HL-60 (cell line): ENCODE results near the gene CAPN8.

Source experiments
- DNase-seq, 2 experiments: peaks; one replicate each; pipeline ENCODE4 v3.0.0-alpha.2; 2010 to 2020; ENCODE audit warnings: low read depth in 1 of 2, low spot score in 1 of 2
- H3K27ac ChIP-seq: fragments of 250-450 bp; sonication (Bioruptor Pico); replicated peaks from 2 replicates; pipeline ENCODE4 v1.5.1; 2020; ENCODE audit warnings: mild to moderate bottlenecking, moderate library complexity
- H3K27me3 ChIP-seq: fragments of 250-450 bp; sonication (Bioruptor Pico); 2 replicates; pipeline ENCODE4 v1.5.1; 2021; ENCODE audit warnings: mild to moderate bottlenecking, moderate library complexity; ENCODE audit not compliant: insufficient read depth, poor library complexity, severe bottlenecking
- H3K4me3 ChIP-seq: replicated peaks from 2 replicates; pipeline ENCODE4 v1.5.1; 2011; ENCODE audit warnings: mild to moderate bottlenecking, control low read depth, low read length; ENCODE audit not compliant: insufficient read depth
- GABPA ChIP-seq: IDR thresholded peaks from 2 replicates; pipeline ENCODE4 v1.6.1; 2012; ENCODE audit warnings: low read depth
- POLR2AphosphoS5 ChIP-seq: IDR thresholded peaks from 2 replicates; pipeline ENCODE4 v1.6.1; 2012; ENCODE audit warnings: low read depth
- SPI1 ChIP-seq: IDR thresholded peaks from 2 replicates; pipeline ENCODE4 v1.6.1; 2012; ENCODE audit warnings: low read depth, mild to moderate bottlenecking, borderline replicate concordance
- TF ChIP-seq, protein P1 (sequence below): IDR thresholded peaks from 2 replicates; pipeline ENCODE4 v1.6.1; 2012; ENCODE audit warnings: low read depth; ENCODE audit not compliant: insufficient replicate concordance
- TF ChIP-seq, protein P2 (sequence below): IDR thresholded peaks from one replicate; pipeline ENCODE4 v1.5.1; 2011; ENCODE audit warnings: low read length, control low read depth, inconsistent platforms; ENCODE audit not compliant: insufficient read depth

CAPN8 gene

DNA sequence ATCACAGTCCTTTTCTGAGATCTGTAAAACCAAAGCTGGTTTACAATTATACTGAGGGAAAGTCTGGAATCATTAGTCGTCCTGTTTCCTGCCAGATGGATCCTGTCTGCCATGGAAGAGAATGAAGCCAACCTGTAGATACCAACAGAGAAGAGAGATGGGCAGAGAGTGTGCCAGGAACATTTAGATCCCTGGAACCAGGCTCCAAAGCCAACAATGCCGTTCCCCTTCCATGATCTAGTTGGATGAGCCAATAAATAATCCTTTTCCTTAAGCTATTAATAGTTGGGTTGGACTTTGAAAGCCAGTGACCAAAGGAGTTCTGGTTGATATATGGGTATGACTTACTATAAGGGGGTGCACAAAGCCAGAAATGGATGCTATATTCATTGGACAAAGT lies 15.0 kb downstream of the CAPN8 start:
- H3K27me3 ChIP-seq, result peaks cover 2% of the 10 kb centered on the region
- H3K4me3 ChIP-seq, result no peak overlapping the region
- TF ChIP-seq GABPA, result no peak
- no peak for DNase-seq
- H3K27ac ChIP-seq, result no peak overlapping the region

DNA sequence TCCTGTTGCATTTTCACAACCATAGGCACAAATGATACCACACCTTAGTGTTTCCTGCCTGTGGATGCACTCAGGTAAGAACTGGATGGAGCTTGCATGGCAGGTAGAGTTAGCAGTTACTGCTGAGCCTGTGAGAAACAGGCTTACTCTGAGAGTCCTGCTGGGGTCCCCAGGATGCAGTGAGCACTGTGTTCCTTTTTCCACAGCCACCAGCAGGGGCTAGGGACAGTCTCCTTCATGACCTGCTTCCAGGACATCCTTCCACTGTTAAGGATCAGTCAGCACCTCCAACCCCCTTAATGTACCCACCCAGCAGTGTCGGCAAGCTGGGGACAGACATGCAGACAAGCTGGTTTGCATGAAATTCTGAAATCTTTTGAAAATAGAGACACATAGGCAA lies 16.3 kb downstream of the CAPN8 start:
- peaks cover 2% of the 10 kb centered on the region for H3K27me3 ChIP-seq
- TF ChIP-seq GABPA (no peak), SPI1 (no peak), POLR2AphosphoS5 (no peak)
- TF ChIP-seq, protein P1, sequence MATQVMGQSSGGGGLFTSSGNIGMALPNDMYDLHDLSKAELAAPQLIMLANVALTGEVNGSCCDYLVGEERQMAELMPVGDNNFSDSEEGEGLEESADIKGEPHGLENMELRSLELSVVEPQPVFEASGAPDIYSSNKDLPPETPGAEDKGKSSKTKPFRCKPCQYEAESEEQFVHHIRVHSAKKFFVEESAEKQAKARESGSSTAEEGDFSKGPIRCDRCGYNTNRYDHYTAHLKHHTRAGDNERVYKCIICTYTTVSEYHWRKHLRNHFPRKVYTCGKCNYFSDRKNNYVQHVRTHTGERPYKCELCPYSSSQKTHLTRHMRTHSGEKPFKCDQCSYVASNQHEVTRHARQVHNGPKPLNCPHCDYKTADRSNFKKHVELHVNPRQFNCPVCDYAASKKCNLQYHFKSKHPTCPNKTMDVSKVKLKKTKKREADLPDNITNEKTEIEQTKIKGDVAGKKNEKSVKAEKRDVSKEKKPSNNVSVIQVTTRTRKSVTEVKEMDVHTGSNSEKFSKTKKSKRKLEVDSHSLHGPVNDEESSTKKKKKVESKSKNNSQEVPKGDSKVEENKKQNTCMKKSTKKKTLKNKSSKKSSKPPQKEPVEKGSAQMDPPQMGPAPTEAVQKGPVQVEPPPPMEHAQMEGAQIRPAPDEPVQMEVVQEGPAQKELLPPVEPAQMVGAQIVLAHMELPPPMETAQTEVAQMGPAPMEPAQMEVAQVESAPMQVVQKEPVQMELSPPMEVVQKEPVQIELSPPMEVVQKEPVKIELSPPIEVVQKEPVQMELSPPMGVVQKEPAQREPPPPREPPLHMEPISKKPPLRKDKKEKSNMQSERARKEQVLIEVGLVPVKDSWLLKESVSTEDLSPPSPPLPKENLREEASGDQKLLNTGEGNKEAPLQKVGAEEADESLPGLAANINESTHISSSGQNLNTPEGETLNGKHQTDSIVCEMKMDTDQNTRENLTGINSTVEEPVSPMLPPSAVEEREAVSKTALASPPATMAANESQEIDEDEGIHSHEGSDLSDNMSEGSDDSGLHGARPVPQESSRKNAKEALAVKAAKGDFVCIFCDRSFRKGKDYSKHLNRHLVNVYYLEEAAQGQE, result no peak
- TF ChIP-seq, protein P2, sequence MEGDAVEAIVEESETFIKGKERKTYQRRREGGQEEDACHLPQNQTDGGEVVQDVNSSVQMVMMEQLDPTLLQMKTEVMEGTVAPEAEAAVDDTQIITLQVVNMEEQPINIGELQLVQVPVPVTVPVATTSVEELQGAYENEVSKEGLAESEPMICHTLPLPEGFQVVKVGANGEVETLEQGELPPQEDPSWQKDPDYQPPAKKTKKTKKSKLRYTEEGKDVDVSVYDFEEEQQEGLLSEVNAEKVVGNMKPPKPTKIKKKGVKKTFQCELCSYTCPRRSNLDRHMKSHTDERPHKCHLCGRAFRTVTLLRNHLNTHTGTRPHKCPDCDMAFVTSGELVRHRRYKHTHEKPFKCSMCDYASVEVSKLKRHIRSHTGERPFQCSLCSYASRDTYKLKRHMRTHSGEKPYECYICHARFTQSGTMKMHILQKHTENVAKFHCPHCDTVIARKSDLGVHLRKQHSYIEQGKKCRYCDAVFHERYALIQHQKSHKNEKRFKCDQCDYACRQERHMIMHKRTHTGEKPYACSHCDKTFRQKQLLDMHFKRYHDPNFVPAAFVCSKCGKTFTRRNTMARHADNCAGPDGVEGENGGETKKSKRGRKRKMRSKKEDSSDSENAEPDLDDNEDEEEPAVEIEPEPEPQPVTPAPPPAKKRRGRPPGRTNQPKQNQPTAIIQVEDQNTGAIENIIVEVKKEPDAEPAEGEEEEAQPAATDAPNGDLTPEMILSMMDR, result no peak
- no peak for DNase-seq

DNA sequence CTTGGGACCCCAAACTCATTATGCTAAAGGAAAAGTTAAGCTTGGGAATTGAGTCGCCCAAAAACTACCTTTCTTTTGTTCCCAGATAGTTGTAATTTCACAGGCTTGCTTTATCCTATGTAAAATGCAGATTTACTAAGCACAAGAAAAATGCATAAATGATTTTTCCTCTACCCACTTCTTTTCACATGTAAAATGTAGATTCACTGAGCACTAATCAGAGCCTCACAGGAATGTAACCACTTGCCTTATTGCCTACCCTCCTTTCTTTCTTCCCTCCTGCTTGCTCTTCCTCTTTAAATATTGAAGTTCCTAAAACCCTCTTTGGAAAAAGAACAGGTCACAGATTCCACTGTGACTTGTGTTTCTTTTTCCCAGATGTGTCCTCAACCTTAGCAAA lies 18.3 kb downstream of the CAPN8 start:
- Histone ChIP-seq H3K27me3 (no peaks in the 10 kb centered on the region), H3K27ac (no peak overlapping the region), H3K4me3 (no peak overlapping the region)
- DNase-seq, result no peak
- TF ChIP-seq, protein P2, result no peak
- TF ChIP-seq GABPA, result no peak
- TF ChIP-seq, protein P1, result no peak

More for the DNA sequence above, 16.3 kb downstream of the CAPN8 start:
- Histone ChIP-seq H3K4me3 (no peak overlapping the region), H3K27ac (no peak overlapping the region)

DNA sequence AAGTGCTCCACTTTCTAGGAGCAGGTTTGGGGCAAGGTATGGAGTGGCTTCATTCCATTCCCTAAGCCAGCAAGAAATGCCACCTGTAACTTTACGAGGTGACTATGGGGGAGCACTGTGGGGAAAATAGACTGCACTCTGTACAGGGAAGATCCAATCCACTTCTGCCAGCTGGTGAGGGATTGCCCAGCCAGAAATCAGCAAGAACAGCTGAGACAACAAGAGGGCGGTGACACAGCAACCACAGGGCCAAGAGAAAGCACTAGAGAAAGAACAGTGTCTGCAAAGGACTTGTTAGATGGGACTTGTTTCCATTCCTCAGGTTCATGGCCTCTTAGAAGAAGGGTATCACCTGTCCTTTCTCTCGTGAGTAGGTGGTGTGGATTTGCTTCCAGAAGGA lies 19.6 kb downstream of the CAPN8 start:
- no peak for DNase-seq
- Histone ChIP-seq H3K27ac (no peak overlapping the region), H3K27me3 (no peaks in the 10 kb centered on the region), H3K4me3 (no peak overlapping the region)
- TF ChIP-seq, protein P1, result no peak
- TF ChIP-seq GABPA, result no peak
- no peak for TF ChIP-seq POLR2AphosphoS5
- TF ChIP-seq, protein P2, result no peak
- TF ChIP-seq SPI1, result no peak
